ENCODE data around the gene SAMD4B. TPM values are rescaled to one million over a fixed set of nuclear protein-coding genes. Genes with fewer than 3 reads are reported as not detected.

Gene SAMD4B
- total and polyA plus RNA-seq, 2 of the 8 experiments (the other 6 are each of a cell fraction or from before 2014, with no cell fraction given): 137 to 158 TPM

DNA sequence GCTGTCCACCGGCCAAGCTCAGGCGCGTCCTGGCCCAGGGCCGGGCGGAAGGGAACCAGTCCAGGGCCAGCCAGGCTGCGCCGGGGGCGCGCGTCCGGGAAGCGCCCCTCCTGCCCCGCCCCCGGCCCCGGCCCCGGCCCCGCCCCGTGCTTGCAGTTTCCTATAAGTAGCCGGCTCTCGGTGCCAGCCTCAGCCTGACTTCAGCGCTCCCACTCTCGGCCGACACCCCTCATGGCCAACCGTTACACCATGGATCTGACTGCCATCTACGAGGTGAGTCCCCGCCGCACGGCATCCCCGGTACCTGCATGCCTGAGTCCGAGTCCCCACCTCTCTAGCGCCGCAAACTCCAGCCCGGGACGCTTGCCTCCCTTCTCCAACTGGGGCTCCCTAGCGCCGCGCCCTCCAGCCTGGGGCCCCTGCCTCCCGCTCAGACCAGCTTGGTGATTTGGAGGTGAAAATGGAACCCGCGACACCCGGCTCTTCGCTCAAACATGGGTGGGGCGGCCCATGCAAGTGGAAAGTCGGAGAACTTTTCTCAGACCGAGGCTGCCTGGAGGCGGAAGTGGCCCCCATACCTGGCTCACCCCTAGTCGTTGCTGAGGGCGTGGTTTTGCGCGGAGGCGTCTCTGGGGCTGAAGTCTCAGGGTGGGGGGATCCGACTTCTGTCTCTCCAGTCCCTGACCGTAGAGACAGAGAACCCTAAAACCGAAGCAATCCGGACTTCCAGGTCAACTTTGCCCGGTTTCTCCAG is 64.6 kb downstream of the SAMD4B start, which contains the start of gene ZFP36 (continued):
- TF ChIP-seq, protein P1, sequence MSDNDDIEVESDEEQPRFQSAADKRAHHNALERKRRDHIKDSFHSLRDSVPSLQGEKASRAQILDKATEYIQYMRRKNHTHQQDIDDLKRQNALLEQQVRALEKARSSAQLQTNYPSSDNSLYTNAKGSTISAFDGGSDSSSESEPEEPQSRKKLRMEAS (IDR thresholded peaks at IDR 0.05): peak; percentile 21; the same call in 1 of the 2 replicates
- TF ChIP-seq KDM1A (IDR thresholded peaks at IDR 0.05; ENCODE audit: borderline replicate concordance, low read length): no peak
- TF ChIP-seq KDM5A (IDR thresholded peaks at IDR 0.05; ENCODE audit: low read length): 0 out of 2 replicates have a peak, but pooled peaks have one; percentile 25
- peak; percentile 80 for TF ChIP-seq PHF8 (conservative IDR thresholded peaks at IDR 0.05; ENCODE audit: low read depth, low read length)
- no peak for TF ChIP-seq BCL11A (IDR thresholded peaks at IDR 0.05; ENCODE audit: low read depth in 2 of 2, low read length in 2 of 2)
- peak; percentile 81 for TF ChIP-seq TAF7 (optimal IDR thresholded peaks at IDR 0.05; ENCODE audit: borderline replicate concordance, low read depth, low read length)
- TF ChIP-seq JUN (IDR thresholded peaks at IDR 0.05; ENCODE audit: low read depth, low read length): no peak
- TF ChIP-seq TCF12 (IDR thresholded peaks at IDR 0.05; ENCODE audit: low read depth, low read length): no peak
- TF ChIP-seq KDM4A (IDR thresholded peaks at IDR 0.05; ENCODE audit: low read depth, low read length, severe bottlenecking): peak; percentile 77
- TF ChIP-seq POLR2A (IDR thresholded peaks at IDR 0.05; ENCODE audit: control extremely low read depth in 1 of 2, low read depth in 2 of 2, low read length in 2 of 2): peak; percentile 74 to 93

All from H1 (cell line).